Astrocyte of the cerebellum (primary cell): ENCODE data around the gene TNFRSF19.

Source experiments
- DNase-seq: peaks from one replicate; pipeline ENCODE4 v3.0.0-alpha.2; 2011; ENCODE audit warnings: low read depth
- H3K4me3 ChIP-seq: 2 replicates; pipeline ENCODE4 v1.5.1; 2011; ENCODE audit warnings: mild to moderate bottlenecking, low read depth, low read length, moderate library complexity
- in situ Hi-C: cut with HindIII; loops from 2 replicates; pipeline ENCODE4 v1.10.0; 2017; ENCODE audit warnings: low sequenced_read_pairs
- TF ChIP-seq, protein P1 (sequence below): IDR thresholded peaks from 2 replicates; pipeline ENCODE4 v1.5.1; 2012; ENCODE audit warnings: low read length, low read depth, moderate library complexity, mild to moderate bottlenecking; ENCODE audit errors: missing control alignments

The TNFRSF19 gene

GRCh38 chr13:23557733-23558132 lies 12.5 kb upstream of the TNFRSF19 start:
- no peak overlapping the region for H3K4me3 ChIP-seq
- no peak for DNase-seq
- TF ChIP-seq, protein P1, sequence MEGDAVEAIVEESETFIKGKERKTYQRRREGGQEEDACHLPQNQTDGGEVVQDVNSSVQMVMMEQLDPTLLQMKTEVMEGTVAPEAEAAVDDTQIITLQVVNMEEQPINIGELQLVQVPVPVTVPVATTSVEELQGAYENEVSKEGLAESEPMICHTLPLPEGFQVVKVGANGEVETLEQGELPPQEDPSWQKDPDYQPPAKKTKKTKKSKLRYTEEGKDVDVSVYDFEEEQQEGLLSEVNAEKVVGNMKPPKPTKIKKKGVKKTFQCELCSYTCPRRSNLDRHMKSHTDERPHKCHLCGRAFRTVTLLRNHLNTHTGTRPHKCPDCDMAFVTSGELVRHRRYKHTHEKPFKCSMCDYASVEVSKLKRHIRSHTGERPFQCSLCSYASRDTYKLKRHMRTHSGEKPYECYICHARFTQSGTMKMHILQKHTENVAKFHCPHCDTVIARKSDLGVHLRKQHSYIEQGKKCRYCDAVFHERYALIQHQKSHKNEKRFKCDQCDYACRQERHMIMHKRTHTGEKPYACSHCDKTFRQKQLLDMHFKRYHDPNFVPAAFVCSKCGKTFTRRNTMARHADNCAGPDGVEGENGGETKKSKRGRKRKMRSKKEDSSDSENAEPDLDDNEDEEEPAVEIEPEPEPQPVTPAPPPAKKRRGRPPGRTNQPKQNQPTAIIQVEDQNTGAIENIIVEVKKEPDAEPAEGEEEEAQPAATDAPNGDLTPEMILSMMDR: no peak
- in situ Hi-C loops: no loop called here

GRCh38 chr13:23558675-23559536 lies 11.3 kb upstream of the TNFRSF19 start:
- no peak overlapping the region for H3K4me3 ChIP-seq
- DNase-seq: peak; percentile 44

DNA sequence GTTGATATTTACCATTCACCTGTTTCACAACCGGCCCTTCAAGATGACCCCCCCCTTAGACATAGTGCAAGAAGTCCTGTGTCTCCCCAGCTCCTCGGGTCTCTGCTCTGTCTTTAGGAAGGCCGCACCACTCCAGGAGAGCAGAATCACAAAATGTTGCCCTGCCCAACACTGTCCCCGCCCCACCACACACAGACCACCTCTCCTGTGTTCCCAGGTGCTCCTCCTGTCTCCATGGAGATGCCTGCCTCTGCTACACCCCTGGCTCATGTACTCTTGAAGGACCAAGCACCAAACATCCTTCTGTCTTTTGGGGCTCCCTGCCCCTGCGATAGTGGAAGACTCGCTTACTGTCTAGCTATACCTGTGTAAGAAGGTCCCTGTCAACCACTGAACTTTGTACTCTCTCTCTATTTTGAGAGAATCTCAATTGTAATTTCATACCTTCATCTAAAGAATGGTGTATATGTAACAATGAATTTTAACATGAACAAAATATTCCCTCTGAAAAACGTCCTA lies 9.6 kb upstream of the TNFRSF19 start:
- TF ChIP-seq, protein P1: no peak
- in situ Hi-C loops: no loop called here
- DNase-seq: no peak

More at GRCh38 chr13:23558675-23559536, 11.3 kb upstream of the TNFRSF19 start:
- TF ChIP-seq, protein P1: no peak
- in situ Hi-C loops: no loop called here

GRCh38 chr13:23561261-23561660 lies 9.0 kb upstream of the TNFRSF19 start:
- TF ChIP-seq, protein P1: no peak
- no peak for DNase-seq
- in situ Hi-C loops: no loop called here
- no peak overlapping the region for H3K4me3 ChIP-seq

More for the DNA sequence above, 9.6 kb upstream of the TNFRSF19 start:
- H3K4me3 ChIP-seq: no peak overlapping the region

DNA sequence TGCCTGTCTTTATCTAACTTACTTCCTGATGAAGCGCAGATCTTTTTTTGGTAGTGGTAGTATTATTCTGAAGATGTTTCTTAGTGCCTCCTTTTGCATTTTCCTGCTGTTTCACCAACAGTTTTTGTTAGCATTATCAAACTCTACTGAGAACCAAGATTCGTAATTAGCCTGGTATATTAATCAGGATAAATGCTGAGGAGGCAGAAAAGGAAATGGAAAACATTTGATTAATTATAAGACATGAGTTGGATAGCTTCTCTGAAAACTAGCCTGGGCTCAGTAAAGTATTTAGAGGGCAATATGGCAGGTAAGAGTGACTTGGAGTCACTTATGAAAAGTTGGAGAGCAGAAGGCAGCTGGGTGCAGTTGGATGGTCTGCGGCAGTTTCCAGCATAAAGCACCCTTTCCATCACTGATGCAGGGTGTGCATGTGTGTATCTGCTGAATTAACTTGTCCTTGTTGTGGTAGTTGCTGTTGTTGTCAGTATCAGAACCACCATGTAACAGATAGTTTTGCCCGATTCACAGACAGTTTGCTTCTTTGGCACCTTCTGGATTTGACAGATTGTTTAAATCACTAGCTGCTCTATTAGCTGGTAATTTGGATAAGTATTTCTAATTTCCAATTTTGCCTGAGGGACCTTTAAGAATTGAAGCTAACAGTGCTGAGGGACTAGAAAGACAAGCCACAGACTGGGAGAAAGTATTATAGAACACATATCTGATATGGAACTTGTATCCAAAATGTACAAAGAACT lies 6.9 kb upstream of the TNFRSF19 start:
- in situ Hi-C loops: no loop called here
- DNase-seq: no peak
- H3K4me3 ChIP-seq: no peak overlapping the region
- TF ChIP-seq, protein P1: no peak

- H3K4me3 ChIP-seq: no peak overlapping the region
- TF ChIP-seq, protein P1: no peak
- in situ Hi-C loops: no loop called here
- DNase-seq: no peak
These were observed 2.2 kb upstream of the TNFRSF19 start for GRCh38 chr13:23567906-23568460.
